Activated T-helper 1 cell treated with anti-CD3 and anti-CD28 coated beads, Interleukin-2, amount 50 U/mL, for 16 hours (primary cell): ENCODE results near the gene TEX30.
"Not testable (repeated sequence)": the region's sequence is repeated elsewhere in the genome, so short reads cannot be mapped to it uniquely, and the experiment has no call there.

Experiments used
- DNase-seq, 2 donors: peaks; one replicate each; pipeline ENCODE4 v3.0.0-alpha.2; 2020; ENCODE audit warnings: low read depth in 1 of 2, low spot score in 1 of 2

The TEX30 gene

DNA sequence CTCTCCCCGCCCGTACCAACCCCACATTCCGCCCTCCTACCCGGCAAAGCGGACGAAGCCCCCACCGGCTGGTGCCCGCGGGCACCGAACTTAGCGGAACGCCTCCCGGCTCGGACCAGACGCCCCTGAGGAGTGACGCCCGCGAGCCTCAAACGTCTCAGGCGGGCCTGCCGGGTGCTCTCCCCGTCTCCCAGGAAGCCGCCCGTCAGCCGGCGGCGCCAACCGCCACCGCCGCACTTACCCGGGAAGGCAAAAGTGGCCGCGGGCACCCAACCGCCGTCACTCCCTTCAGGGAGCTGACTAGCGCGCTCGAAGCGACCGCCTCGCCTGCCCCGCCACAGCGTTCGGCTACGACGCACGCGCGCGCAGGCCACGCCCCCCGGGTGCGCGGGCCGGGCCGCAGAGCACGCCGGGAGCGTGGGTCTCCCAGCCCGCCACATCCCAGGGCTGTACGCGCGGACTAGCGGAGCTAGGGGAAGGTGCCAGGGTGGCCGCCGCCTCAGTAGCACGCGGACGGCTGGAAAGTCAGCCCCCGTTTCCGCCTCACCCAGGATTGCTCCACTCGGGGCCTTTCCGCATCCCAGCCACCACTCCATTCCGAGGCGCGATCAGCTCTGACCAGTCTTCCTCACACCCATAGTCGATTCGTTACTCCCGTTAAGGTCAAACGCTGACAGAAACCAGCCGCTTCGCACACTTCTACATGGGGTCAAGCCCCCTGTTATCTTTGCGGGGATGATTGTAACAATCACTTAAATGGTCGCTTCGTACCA, at the start of gene TEX30:
Gene TEX30, minus strand, starts transcription at position 346 of the 773 bp plus-strand sequence. CDS start 3,760 bp downstream, outside the sequence.
- DNase-seq, result peak; percentile 71 to 82

DNA sequence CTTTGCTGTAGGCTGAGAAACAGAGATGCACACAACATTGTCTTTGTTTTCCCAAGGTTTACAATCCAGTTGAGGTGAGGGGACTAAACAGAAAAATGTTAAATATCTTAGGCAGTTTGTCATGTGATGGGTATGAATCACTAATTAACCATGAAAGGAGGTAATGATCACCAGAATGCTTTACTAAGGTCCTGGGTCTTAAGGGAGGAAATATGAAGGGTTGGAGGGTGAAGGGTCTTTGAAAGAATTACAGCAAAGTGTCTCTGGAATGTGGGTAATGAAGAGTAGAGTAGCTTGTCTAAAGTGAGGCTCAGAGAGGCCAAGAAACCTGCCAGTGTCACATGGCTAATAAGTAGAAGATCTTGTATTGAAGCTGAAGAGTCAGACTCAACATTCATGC, 44.3 kb upstream of the TEX30 start:
- DNase-seq, result no peak

DNA sequence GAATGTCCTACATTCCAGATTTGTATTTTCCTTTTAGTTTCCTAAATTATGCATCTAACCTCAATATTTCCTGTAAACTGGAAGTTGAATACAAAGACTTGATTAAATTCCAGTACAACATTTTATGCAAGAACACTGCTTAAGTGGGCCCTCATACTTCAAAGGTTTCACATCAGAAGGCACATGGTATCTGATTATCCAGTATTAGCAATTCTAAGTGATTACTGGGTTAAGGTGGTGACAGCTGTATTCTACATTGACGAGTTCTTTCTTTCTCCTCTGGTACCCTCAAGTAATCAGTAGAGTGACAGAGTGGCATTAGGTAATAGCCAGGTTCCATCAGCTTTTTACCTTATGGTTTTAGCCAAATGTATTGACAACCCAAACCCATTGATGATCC, 43.7 kb upstream of the TEX30 start:
- DNase-seq, result no peak

DNA sequence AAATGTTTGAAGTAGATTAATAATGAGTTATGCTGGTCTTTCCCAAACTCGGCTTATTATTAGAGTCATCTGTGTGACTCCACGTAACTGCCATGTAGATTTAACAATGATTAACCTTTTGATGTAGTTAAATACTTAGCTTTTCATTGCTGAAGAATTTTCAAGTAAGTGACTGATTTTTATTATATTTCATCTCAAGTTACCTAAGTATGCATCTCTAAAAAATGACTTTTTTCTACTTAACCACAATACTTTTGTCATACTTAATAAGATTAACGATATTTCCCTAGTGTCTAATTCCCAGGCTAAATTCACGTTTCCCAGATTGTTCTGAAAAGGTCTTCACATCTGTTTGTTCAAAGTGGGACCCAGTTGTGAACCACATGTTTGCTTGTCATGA, 43.1 kb upstream of the TEX30 start:
- DNase-seq, result no peak

DNA sequence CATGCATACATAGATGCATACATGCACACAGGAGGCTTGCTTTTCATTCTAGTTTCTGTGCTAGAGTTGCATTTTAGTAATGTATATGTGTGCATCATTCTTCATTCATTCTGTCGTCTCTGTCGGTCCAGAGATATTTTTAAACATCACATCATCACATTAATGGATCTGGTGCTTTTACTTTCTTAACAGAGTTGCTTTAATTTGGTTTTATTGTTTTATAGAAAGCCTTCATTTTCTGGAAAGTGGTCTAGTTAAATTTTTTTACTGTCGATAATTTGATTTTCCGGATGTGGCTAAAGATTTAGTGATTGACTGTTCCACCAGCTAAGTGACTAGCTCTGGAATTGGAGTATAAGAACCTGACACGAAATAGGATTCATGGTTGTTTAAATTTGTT, 42.2 kb upstream of the TEX30 start:
- no peak for DNase-seq

DNA sequence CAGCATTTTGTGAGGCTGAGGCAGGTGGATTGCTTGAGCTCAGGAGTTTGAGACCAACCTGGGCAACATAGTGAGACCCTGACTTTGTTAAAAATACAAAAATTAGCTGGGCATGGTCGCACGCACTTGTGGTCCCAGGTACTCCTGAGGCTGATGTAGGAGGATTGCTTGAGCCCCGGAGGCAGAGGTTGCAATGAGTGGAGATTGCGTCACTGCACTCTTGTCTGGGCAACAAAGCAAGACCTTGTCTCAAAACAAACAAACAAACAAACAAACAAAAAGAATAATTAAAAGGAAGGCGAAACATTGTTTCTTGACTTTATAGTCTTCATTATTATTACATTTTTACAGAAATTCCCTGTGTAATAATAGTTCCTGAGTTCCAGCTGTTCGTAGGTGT, 41.2 kb upstream of the TEX30 start:
- no peak for DNase-seq

DNA sequence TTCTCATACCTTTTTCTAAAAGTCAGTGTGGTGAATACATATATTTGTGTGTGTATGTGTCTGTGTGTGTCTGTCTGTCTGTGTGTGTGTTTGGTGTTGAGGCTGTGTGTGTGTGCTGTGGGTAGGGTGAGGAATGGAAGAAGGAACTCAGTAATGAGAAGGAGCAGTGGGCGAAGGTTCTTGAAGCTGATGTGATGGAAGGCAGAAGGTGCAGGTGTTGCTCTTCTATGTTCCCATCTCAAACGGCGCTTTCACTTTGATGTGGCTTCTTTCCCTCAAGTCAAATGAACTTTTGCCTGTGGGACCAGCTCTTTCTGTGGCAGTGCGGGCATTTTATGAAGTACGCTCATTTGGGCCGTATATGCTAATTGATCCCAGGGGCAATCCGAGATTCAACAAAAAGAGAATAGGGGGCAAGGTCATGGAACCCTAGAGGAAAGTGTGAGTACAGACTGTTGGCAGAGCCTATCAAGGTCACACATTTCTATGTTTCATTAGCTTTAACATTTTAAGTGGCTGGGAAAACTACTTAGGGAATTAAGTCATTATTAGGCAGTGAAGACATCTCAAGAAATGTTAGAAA, 40.5 kb upstream of the TEX30 start:
- DNase-seq, result no peak

DNA sequence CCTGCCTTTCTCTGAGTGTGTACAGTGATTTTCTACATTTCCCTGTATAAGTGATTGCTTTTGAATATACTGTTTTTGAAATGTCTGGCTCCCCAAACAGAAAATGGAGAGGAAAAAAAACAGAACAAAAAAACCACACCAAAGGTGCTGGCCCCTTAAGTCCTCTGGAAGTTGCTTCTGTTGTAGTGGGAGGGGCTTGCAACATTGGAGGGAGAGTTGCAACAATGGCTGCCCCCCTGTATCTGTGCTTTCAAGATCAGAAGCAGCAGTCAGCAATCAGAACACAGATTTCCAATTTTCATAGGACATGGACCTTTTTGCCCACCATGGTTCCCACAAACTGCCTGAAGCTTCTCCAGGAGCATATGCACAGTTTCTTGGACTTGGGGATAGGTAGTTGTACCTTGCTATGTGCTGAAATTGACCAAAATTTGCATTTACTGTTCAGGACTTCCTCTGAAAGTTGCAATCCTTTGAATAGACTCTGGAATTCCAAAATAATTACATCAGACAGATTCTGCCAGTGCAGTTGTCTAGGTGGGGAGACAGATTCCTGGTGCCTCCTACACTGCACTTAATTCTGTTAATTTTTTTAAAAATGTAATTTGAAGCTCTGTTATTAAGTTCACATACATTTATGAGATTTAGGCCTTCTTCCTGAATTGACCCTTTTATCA, 39.2 kb upstream of the TEX30 start:
- no peak for DNase-seq

DNA sequence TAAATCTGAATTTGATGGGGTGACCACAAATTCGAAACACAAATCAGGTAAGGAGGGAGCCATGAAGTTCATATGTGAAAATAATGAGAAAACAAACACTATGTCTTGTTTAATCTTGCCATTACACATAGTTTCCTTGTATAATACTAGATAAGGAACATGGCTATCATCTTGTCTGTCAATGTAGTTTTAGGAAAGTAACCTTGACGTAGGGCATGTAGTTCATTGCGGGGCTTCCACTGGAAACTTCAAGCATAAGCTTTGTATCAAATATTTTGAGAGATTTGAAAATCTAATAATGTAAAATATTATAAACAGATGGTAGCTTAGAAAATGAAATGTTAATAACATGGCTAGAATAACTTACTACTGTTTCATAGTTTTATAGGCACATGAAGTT, 34.1 kb upstream of the TEX30 start:
- no peak for DNase-seq

DNA sequence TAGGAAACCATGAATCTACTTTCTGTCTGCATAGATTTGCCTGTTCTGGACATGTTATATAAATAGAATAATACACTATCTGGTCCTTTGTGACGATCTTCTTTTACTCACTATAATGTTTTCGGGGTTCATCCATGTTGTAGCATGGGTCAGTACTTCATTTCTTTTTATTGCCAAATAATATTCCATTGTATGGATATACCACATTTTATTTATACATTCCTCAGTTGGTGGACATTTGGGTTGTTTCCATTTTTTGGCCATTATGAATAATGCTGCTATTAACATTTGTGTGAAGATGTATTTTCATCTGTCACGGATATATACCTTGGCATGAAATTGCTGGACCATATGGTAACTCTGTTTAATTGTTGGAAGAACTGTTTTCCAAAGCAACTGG, 32.1 kb upstream of the TEX30 start:
- DNase-seq, result no peak

DNA sequence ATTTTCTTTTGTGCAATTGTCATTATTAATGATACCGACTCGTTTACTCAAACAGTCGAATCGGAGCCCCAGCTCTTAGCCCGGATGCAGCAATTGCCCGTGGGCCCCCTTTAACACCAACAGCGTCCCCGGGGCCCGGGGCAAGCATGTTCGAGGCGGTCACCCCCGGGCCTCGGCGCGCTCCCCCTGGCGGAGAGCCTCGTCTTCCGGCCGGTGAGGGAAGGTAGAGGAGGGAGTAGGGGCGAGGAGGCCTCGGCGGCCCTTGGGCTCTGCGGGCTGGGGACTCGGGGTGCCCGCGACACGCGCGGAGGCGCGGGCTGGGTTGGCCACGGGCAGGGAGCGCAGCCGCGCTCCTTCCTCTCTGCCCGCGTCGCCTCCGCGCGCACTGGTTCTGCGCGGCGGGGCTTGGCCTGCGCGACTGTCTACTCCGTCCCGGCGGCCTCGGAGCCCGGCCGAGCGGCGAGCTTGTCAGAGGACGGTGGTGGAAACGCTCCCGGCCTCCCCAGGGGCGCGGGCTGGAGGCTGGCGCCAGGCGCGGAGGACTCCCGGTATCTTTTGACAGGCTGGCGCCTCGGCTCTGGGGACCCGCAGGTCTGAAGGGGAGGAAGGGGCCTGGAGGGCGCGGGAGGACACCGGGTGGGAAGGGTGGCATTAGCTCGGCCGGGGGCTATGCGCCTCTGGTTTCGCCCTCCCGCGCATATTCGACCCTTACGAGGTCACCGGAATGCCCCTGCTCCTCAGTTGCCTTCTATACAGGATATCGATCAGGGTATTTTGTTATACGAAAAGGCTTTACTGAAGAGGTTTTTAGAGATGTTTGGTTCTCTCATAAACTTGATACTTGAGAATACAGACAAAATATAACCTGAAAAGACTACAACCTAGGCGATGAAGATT, 26.8 kb upstream of the TEX30 start:
- DNase-seq, result peak; percentile 56 to 70

DNA sequence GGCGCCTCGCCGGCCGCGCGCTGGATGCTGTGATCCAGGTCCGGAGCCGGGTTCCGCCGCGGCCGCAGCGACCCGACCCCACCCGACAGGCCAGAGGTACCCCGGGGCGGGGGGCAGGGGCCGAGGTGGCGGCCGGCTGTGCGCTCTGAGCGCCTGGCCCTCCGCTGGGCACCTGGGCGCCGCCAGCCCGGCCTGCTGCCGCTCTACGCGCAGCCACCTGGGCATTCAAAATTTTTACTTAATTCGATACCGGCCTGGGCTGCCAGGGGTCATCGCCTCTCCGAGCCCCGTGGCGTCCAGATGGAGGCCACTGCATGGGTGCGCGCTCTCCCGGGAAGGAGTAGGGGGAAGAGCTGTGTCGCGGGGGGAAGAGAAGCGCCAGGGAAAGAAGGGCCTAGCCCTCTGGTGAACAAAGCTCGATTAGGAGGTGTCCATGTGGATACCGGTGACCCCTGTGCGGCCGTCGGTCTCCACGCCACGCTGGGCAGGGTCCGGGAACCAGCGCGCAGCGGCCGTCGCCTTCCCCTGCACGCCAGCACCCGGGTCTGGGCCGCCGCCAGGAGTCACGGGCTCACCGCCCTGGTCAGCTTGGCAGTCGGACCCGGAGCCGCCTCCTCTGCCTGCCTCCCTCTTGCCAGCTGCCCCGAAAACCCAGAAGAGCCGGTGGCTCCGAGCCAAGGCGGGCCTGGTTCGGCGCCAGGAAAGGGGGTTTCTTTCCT, 26.0 kb upstream of the TEX30 start:
- DNase-seq, result no peak

DNA sequence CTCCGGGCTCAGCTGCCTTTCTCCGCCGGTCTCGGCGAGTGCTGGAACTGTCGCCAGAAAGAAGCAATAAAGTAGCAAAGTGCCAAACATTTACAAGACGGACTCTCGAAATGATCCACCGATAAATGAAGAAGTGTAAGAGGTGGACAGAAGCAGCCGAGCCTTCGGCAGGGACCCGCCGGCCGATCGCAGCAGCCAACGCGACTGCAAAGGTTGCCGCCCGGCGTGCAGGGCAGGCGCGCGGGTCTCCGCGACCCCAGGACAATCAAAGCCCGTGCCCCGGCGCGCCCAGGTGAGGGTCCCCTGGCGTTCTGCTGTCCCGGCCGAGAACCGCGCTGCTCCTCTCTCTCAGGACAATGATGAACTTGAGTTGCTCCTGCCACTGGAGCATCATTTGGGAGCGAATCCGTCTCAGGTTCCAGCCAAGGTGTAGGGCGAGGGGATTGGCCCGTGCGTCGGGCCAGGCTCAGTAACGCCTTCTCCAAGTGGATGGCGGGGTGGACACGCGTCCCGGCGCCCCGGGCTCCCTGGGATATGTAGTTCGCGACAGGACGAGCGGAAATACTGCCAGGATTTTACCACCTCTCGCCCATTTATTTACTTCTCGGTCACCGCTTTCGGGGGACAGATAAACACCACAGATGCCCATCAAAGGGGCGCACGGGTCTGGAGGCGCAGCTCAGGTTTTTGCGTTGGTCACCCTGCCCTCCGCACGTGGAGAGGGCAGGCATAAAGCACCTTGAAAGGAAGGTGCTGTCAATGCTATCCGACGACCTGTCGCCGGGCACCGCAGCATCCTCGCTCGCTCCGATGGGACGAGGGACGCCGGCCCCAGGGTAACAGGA, 25.2 kb upstream of the TEX30 start, which contains the start of the genes BIVM and POGLUT2:
Gene BIVM, plus strand, starts transcription at position 539 of the 845 bp plus-strand sequence. CDS start 8,149 bp downstream, outside the sequence.
Gene POGLUT2, minus strand, starts transcription at position 396 of the 845 bp plus-strand sequence. Its CDS starts 306 bp downstream, at position 90.
- DNase-seq, result peak; percentile 30 to 41

DNA sequence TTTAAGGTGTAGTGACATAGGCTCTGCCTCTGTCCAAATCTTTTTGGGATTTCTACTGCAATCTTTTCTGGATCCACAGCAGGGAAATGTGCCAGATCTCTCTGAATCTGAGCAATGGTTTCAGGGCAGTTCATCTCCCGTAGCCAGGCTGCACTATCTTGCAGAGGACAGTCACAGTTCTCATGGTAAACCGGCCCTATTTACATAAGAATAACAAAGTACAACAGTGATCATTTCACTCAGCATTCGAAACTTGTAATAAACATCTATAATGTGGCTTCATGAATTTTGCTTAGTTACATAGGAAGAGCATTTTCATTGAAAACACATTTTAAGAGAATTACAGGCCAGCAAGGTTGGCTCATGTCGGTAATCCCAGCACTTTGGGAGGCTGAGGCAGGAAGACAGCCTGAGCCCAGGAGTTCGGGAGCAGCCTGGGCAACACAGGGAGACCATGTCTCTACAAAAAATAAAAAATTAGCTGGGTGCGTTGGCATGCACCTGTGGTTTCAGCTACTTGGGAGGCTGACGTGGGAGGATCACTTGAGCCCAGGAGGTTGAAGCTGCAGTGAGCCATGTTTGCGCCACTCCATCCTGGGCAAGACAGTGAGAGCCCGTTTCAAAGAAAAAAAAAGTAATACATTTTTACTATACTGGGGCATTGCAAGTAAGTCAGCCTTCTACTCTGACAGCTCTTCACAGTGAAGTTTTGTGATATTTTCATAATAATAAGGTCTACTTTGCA, 20.2 kb upstream of the TEX30 start:
- DNase-seq, result no peak

DNA sequence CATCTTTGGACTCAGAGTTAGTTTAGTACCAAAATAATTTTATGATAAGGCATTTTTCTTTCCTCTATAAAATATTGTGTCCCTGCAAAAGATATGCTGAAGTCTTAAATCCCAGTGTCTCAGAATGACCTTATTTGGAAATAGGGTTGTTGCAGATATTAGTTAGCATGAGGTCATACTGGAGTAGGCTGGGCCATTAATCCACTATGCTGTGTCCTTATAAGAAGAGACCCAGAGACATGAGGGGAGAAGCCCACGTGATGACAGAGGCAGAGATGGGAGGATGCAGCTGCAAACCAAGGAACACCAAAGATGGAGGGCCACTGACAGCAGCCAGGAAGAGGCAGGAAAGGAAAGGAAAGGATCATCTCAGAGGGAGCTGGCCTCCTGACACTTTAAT, 18.8 kb upstream of the TEX30 start:
- no peak for DNase-seq

DNA sequence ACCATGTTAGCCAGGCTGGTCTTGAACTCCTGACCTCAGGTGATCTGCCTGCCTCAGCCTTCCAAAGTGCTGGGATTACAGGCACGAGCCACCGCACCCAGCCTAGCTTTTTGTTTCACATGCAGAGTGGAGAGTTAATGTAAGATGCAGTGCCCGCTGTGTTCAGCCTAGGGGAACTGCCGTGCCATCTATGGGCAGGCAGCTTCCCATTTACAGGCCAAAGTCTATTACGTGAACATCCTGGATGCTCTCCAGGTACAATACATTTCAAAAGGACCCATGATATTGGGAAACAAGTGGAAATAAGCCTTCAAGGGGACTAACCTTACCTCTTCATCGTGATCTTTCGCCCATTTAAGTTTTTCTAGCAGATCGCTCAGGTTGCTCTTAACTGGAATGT, 15.1 kb upstream of the TEX30 start:
- DNase-seq, result no peak

DNA sequence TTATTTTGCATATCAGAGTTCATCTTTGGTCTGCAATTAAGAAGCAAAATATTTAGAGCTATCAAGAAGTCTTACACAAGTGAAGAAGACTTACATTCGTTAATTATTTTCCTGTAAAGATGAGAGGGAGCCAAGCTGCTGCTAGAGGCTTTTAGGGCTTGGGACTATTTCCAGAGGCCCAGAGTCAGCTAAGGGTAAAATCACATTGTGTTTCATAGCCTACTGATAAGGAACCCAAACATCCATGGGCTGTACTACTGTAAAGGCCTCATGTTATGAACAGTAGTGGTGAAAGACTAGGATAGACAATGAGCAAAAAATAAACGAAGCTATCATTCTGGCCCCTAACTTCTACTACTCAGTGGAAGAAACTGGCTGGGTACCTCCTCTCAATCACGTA, 10.9 kb upstream of the TEX30 start:
- no peak for DNase-seq

DNA sequence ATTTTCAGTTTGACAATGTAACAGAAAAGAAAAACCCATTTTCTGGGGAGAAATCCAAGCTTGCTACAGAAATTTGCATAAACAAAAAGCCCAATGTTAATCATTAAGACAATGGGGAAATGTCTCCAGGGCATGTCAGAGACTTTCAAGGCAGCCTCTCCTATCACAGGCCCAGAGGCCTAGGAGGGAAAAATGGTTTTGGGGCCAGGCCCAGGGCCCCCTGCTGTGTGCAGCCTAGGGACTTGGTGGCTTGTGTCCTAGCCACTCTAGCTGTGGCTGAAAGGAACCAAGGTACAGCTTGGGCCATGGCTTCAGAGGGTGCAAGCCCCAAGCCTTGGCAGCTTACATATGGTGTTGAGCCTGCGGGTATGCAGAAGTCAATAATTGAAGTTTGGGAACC, 8.0 kb upstream of the TEX30 start:
- no peak for DNase-seq

DNA sequence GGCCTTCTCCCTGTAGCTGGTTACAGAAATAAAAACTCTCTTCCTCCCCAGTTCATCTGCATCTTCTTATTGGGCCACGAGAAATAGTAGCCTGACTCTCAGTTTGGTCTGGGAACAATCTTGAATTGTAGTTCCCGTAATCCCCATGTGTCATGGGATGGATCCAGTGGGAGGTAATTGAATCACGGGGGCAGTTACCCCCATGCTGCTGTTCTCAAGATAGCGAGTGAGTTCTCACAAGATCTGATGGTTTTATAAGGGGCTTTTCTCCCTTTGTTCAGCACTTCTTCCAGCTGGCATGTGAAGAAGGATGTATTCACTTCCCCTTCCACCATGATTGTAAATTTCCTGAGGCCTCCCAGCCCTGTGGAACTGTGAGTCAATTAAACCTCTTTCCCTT, 7.1 kb upstream of the TEX30 start:
- not testable (repeated sequence) for DNase-seq
